GM12878 (cell line): ENCODE results near the gene SLITRK6. TPM values are rescaled to one million over a fixed set of nuclear protein-coding genes. Genes with fewer than 3 reads are reported as not detected.

ENCODE experiments used
- ATAC-seq: fragments of 200-7000 bp; cut with Tn5 transposase; 3 replicates; pipeline ENCODE4 v1.9.1; 2020; ENCODE audit warnings: mild to moderate bottlenecking, moderate library complexity
- BruUV-seq: library from RNA; stranded (reverse); fragments of 400-500 nt; replicated peaks from 2 replicates; lab custom pipeline; 2021; lab: Mats Ljungman, UMichigan
- CTCF ChIA-PET: fragments of 300-600 bp; sonication (Branson Sonifier 250); formaldehyde crosslinking; extraction: SDS; loops from one replicate; lab custom pipeline; 2021; ENCODE audit warnings: inconsistent platforms; lab: Yijun Ruan, JAX
- POLR2A ChIA-PET: fragments of 350-600 bp; formaldehyde crosslinking; extraction: SDS; loops from one replicate; lab custom pipeline; 2021; ENCODE audit warnings: inconsistent platforms; lab: Charles Lee
- RAD21 ChIA-PET: fragments of 300-600 bp; sonication (Branson Sonifier 250); formaldehyde crosslinking; loops from one replicate; lab custom pipeline; 2023; ENCODE audit warnings: antibody characterized with exemption; ENCODE audit not compliant: unreplicated experiment; lab: Charles Lee
- SMC1A ChIA-PET: fragments of 300-600 bp; sonication (Branson Sonifier 250); formaldehyde crosslinking; loops from one replicate; lab custom pipeline; 2023; ENCODE audit not compliant: unreplicated experiment, uncharacterized antibody; lab: Charles Lee
- DNase-seq: peaks from one replicate; pipeline ENCODE4 v3.0.0-alpha.2; 2011; ENCODE audit warnings: low read depth, low spot score
- FAIRE-seq: peaks from 3 replicates; lab custom pipeline; 2011; peaks lifted over from hg19 to GRCh38; lab: Jason Lieb, UNC
- H2AFZ ChIP-seq: 2 replicates; pipeline ENCODE4 v1.6.0; 2011; ENCODE audit warnings: low read depth, low read length, control low read depth; ENCODE audit not compliant: control insufficient read depth
- H3K27ac ChIP-seq: 2 replicates; pipeline ENCODE4 v1.5.1; 2011; ENCODE audit warnings: control low read depth; ENCODE audit not compliant: control insufficient read depth, insufficient read depth
- H3K27me3 ChIP-seq, 2 experiments: replicated peaks in 1 of 2; 2 replicates each; pipeline versions ENCODE4 v1.6.0 to v1.6.1; 2011; ENCODE audit warnings: low read length in 1 of 2; ENCODE audit not compliant: control insufficient read depth in 2 of 2, insufficient read depth in 2 of 2
- H3K36me3 ChIP-seq, 2 experiments: 2 replicates each; pipeline ENCODE4 v1.5.1; 2011; ENCODE audit warnings: low read length in 1 of 2; ENCODE audit not compliant: control insufficient read depth in 2 of 2, insufficient read depth in 2 of 2
- H3K4me1 ChIP-seq: 2 replicates; pipeline ENCODE4 v1.6.1; 2011; ENCODE audit warnings: mild to moderate bottlenecking, low read length, moderate library complexity, mixed read lengths; ENCODE audit not compliant: control insufficient read depth, insufficient read depth
- H3K4me2 ChIP-seq: 2 replicates; pipeline ENCODE4 v1.6.0; 2011; ENCODE audit warnings: control low read depth; ENCODE audit not compliant: control insufficient read depth, insufficient read depth
- H3K4me3 ChIP-seq: fragments of 200-600 bp; sonication (generic); 2 replicates; pipeline ENCODE4 v1.5.1; 2016
- H3K79me2 ChIP-seq: 2 replicates; pipeline ENCODE4 v1.6.0; 2011; ENCODE audit warnings: low read length; ENCODE audit not compliant: control insufficient read depth, insufficient read depth
- H3K9ac ChIP-seq: 2 replicates; pipeline ENCODE4 v1.8.0; 2011; ENCODE audit warnings: low read length, control low read depth, mixed read lengths; ENCODE audit not compliant: control insufficient read depth, insufficient read depth
- H3K9me3 ChIP-seq: replicated peaks from 3 replicates; pipeline ENCODE4 v1.5.1; 2011; ENCODE audit warnings: mild to moderate bottlenecking, low read length; ENCODE audit not compliant: control insufficient read depth, insufficient read depth
- H4K20me1 ChIP-seq: 2 replicates; pipeline ENCODE4 v1.6.0; 2011; ENCODE audit not compliant: control insufficient read depth, insufficient read depth
- BACH1 ChIP-seq: fragments of 450-650 bp; IDR thresholded peaks from 2 replicates; pipeline ENCODE4 v1.6.1; 2017; ENCODE audit warnings: mild to moderate bottlenecking, borderline replicate concordance
- CHD1 ChIP-seq: IDR thresholded peaks from 2 replicates; pipeline ENCODE4 v1.6.1; 2012; ENCODE audit warnings: low read depth, low read length, improper control_type of control experiment
- CREM ChIP-seq: IDR thresholded peaks from 2 replicates; pipeline ENCODE4 v1.6.1; 2014; ENCODE audit warnings: antibody characterized with exemption, low read depth
- NBN ChIP-seq: fragments of 450-650 bp; IDR thresholded peaks from 2 replicates; pipeline ENCODE4 v1.6.1; 2016
- NR2C2 ChIP-seq: IDR thresholded peaks from 2 replicates; pipeline ENCODE4 v1.6.1; 2011; ENCODE audit warnings: borderline replicate concordance, low read depth; ENCODE audit not compliant: control insufficient read depth, insufficient read length
- SREBF1 ChIP-seq: IDR thresholded peaks from 2 replicates; pipeline ENCODE4 v1.6.1; 2012; ENCODE audit warnings: mild to moderate bottlenecking, low read length
- TARDBP ChIP-seq: IDR thresholded peaks from 2 replicates; pipeline ENCODE4 v1.6.1; 2016; ENCODE audit warnings: borderline replicate concordance
- ZNF24 ChIP-seq: fragments of 450-650 bp; IDR thresholded peaks from 2 replicates; pipeline ENCODE4 v1.6.1; 2017; ENCODE audit warnings: antibody characterized with exemption, mild to moderate bottlenecking
- ZNF274 ChIP-seq: IDR thresholded peaks from one replicate; pipeline ENCODE4 v1.8.0; 2011; ENCODE audit not compliant: insufficient read length, insufficient read depth
- ZNF384 ChIP-seq: IDR thresholded peaks from 2 replicates; pipeline ENCODE4 v1.6.1; 2012; ENCODE audit warnings: low read depth, mild to moderate bottlenecking, low read length, improper control_type of control experiment, borderline replicate concordance
- WGBS: methylation state at CpG from one replicate; pipeline ENCODE4 v1.1.6; 2016; ENCODE audit warnings: low lambda C conversion rate; ENCODE audit not compliant: insufficient replicate concordance, insufficient coverage; ENCODE audit errors: missing lambda C conversion rate; 5-methylcytosine and 5-hydroxymethylcytosine counted together
- in situ Hi-C: fragments of 300-500 bp; cut with MboI; formaldehyde crosslinking; loops from 9 replicates; pipeline ENCODE4 v1.14.3; 2018; ENCODE audit warnings: mixed read lengths
- intact Hi-C: fragments of 100-400 bp; cut with micrococcal nuclease; formaldehyde crosslinking; loops from one replicate; pipeline ENCODE4 v1.14.2; 2022; ENCODE audit not compliant: unreplicated experiment
- polyA plus RNA-seq, 11 experiments: library from polyadenylated mRNA; depleted of rRNA in 4 of 11; unstranded in 6 of 11; stranded (reverse) in 5 of 11; fragments of >200 nt; fragmentation: Nextera tagmentation in 4 of 11; fragmentation: Illumina TruSeq in 1 of 11; extraction: Ambion mirVana in 4 of 11; extraction: Trizol in 1 of 11; gene quantifications; 1 replicate in 1 of 11; 2 replicates in 10 of 11; pipeline versions ENCODE4 v1.2.1 to v1.2.3, GENCODE V29; 2011 to 2016; ENCODE audit warnings: inconsistent platforms in 2 of 11, missing spikeins in 2 of 11, low read depth in 1 of 11
- total RNA-seq, 4 experiments: library from RNA; depleted of rRNA in 3 of 4; stranded (reverse); fragments of >200 nt in 3 of 4; fragmentation: Illumina TruSeq in 1 of 4; extraction: Trizol in 1 of 4; gene quantifications; 2 replicates each; pipeline versions ENCODE4 v1.2.1 to v1.2.3, GENCODE V29; 2013 to 2021
- TF ChIP-seq, protein P1 (sequence below): fragments of 450-650 bp; formaldehyde crosslinking; IDR thresholded peaks from 2 replicates; pipeline ENCODE4 v1.4.0; 2022; ENCODE audit warnings: mild to moderate bottlenecking, moderate library complexity

Gene SLITRK6
- total and polyA plus RNA-seq, 10 of the 15 experiments (the other 5 are each of a cell fraction or from before 2014, with no cell fraction given) = not detected

DNA sequence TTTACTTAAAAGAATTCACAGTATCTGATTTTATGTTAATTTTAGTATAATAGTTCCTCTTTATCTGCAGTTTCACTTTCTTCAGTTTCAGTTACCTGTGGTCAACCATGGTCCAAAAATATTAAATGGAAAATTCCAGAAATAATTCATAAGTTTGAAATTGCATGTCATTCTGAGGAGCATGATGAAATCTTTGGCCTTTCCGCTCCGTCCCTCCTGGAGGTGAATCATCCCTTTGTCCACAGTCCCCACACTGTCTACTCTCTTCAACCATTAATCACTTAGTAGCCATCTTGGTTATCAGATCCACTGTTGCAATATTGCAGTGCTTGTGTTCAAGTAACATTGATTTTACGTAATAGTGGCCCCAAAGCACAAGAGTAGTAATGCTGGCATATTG is 26.9 kb downstream of the SLITRK6 start:
- H3K79me2 ChIP-seq = no peaks in the 10 kb centered on the region
- POLR2A ChIA-PET = no interaction called here
- TF ChIP-seq NBN (no peak), BACH1 (no peak), ZNF274 (no peak), NR2C2 (no peak), TARDBP (no peak), CHD1 (no peak), ZNF24 (no peak), CREM (no peak), SREBF1 (no peak), ZNF384 (no peak)
- TF ChIP-seq, protein P1, sequence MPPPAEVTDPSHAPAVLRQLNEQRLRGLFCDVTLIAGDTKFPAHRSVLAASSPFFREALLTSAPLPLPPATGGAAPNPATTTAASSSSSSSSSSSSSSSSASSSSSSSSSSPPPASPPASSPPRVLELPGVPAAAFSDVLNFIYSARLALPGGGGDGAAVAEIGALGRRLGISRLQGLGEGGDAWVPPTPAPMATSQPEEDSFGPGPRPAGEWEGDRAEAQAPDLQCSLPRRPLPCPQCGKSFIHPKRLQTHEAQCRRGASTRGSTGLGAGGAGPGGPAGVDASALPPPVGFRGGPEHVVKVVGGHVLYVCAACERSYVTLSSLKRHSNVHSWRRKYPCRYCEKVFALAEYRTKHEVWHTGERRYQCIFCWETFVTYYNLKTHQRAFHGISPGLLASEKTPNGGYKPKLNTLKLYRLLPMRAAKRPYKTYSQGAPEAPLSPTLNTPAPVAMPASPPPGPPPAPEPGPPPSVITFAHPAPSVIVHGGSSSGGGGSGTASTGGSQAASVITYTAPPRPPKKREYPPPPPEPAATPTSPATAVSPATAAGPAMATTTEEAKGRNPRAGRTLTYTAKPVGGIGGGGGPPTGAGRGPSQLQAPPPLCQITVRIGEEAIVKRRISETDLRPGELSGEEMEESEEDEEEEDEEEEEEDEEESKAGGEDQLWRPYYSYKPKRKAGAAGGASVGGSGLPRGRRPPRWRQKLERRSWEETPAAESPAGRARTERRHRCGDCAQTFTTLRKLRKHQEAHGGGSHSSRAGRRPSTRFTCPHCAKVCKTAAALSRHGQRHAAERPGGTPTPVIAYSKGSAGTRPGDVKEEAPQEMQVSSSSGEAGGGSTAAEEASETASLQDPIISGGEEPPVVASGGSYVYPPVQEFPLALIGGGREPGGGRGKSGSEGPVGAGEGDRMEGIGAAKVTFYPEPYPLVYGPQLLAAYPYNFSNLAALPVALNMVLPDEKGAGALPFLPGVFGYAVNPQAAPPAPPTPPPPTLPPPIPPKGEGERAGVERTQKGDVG (CRISPR knock-in tag) = no peak
- TF ChIP-seq, all 136 proteins: peak for 0
- no peaks in the 10 kb centered on the region for H3K9me3 ChIP-seq
- H3K36me3 ChIP-seq = no peaks in the 10 kb centered on the region
- H3K27ac ChIP-seq = no peak overlapping the region
- FAIRE-seq = no peak
- H3K4me2 ChIP-seq = no peak overlapping the region
- ChIA-PET CTCF (no interaction called here), RAD21 (no interaction called here), SMC1A (interaction anchor here (1.0 kb wide), 1 partner anchor 27 kb away, joined by 3 read pairs; the partner anchor contains the start of gene SLITRK6)
- BruUV-seq = no TSS peak
- H3K4me1 ChIP-seq = no peaks in the 10 kb centered on the region
- peak; percentile 72 for ATAC-seq
- H4K20me1 ChIP-seq = no peaks in the 10 kb centered on the region
- DNase-seq = no peak
- no peak overlapping the region for H2AFZ ChIP-seq
- no peaks in the 10 kb centered on the region for H3K27me3 ChIP-seq
- H3K9ac ChIP-seq = no peak overlapping the region
- H3K4me3 ChIP-seq = no peak overlapping the region
- in situ Hi-C loops = no loop called here
- intact Hi-C loops = no loop called here
- 18% methylated on average over 3 of the region's 3 CpGs for WGBS
